ENCODE results near the gene FBF1. TPM values are rescaled to one million over a fixed set of nuclear protein-coding genes. Genes with fewer than 3 reads are reported as not detected.

Gene FBF1
- total RNA-seq, 4 donors from 2014 or later: 2.5 to 6.4 (median 5.8) TPM

DNA sequence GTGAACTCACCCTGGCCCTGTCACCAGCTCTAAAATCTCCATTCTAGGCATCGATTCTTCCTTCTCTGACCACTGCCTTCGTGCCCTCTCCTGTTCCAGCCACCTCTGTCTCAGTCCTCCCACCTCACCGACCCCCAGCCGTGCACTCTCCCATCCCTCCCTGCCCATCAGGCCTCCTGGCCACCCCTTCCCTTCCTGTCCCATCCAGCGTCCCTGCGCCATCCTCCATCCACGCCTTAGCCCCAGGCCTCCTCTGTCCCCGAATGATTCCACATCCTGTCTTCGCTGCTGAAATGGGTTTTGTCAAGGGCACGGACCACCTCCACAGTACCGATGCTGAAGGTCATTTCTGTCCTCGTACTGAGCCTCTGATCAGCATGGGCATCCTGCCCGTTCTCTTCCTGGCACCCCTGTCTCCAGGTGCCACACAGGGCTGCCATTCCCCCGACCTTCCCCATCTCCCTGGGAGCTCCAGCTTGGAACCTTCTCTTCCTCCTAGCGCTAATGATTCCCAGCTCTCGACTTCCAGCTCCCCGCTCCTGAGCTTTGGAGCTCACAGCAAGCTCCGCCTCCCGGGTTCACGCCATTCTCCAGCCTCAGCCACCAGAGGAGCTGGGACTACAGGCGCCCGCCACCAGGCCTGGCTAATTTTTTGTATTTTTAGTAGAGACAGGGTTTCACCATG lies 46.7 kb downstream of the FBF1 start:
- no peaks in the 10 kb centered on the region for H3K9me3 ChIP-seq
- H3K27me3 ChIP-seq: no peaks in the 10 kb centered on the region
- TF ChIP-seq POLR2A (IDR thresholded peaks at IDR 0.05): no peak
- TF ChIP-seq, protein P1, sequence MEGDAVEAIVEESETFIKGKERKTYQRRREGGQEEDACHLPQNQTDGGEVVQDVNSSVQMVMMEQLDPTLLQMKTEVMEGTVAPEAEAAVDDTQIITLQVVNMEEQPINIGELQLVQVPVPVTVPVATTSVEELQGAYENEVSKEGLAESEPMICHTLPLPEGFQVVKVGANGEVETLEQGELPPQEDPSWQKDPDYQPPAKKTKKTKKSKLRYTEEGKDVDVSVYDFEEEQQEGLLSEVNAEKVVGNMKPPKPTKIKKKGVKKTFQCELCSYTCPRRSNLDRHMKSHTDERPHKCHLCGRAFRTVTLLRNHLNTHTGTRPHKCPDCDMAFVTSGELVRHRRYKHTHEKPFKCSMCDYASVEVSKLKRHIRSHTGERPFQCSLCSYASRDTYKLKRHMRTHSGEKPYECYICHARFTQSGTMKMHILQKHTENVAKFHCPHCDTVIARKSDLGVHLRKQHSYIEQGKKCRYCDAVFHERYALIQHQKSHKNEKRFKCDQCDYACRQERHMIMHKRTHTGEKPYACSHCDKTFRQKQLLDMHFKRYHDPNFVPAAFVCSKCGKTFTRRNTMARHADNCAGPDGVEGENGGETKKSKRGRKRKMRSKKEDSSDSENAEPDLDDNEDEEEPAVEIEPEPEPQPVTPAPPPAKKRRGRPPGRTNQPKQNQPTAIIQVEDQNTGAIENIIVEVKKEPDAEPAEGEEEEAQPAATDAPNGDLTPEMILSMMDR (IDR thresholded peaks at IDR 0.05 in 4 of 5, conservative IDR thresholded peaks at IDR 0.05 in 1 of 5): no peak
- intact Hi-C loops (cut with DNase I; ENCODE audit: low total_unique reads) (no loop called here), in situ Hi-C loops (cut with MboI; ENCODE audit: low sequenced_read_pairs in 4 of 4) (loop anchor here in 1 of 4 donors (25.0 kb wide), 1 partner anchor 132 kb away; the partner anchor contains the start of gene GALK1)
- H3K4me3 ChIP-seq: no peak overlapping the region
- peak overlapping the region; percentile 80 to 96 (median 92) for H3K27ac ChIP-seq
- H3K4me1 ChIP-seq: peaks cover 16 to 28% of the 10 kb centered on the region in 2 donors
- ATAC-seq: no peak
- H3K36me3 ChIP-seq: peaks cover 0 to 24% of the 10 kb centered on the region in 2 donors
- DNase-seq: no peak

GRCh38 chr17:75893305-75894048 lies 47.4 kb downstream of the FBF1 start:
- in situ Hi-C loops (cut with MboI; ENCODE audit: low sequenced_read_pairs in 4 of 4): loop anchor here in 1 of 4 donors (25.0 kb wide), 1 partner anchor 131 kb away; the partner anchor contains the start of gene GALK1
- intact Hi-C loops (cut with DNase I; ENCODE audit: low total_unique reads): no loop called here
- Histone ChIP-seq H3K27ac (peak overlapping the region in 2 of 4 donors; percentile 96), H3K4me1 (peaks cover 16 to 28% of the 10 kb centered on the region in 2 donors), H3K27me3 (no peaks in the 10 kb centered on the region), H3K36me3 (peaks cover 0 to 17% of the 10 kb centered on the region in 2 donors), H3K4me3 (no peak overlapping the region), H3K9me3 (no peaks in the 10 kb centered on the region)
- TF ChIP-seq, protein P1 (IDR thresholded peaks at IDR 0.05 in 4 of 5, conservative IDR thresholded peaks at IDR 0.05 in 1 of 5): no peak
- no peak for TF ChIP-seq POLR2A (IDR thresholded peaks at IDR 0.05)
- no peak for ATAC-seq
- no peak for DNase-seq

DNA sequence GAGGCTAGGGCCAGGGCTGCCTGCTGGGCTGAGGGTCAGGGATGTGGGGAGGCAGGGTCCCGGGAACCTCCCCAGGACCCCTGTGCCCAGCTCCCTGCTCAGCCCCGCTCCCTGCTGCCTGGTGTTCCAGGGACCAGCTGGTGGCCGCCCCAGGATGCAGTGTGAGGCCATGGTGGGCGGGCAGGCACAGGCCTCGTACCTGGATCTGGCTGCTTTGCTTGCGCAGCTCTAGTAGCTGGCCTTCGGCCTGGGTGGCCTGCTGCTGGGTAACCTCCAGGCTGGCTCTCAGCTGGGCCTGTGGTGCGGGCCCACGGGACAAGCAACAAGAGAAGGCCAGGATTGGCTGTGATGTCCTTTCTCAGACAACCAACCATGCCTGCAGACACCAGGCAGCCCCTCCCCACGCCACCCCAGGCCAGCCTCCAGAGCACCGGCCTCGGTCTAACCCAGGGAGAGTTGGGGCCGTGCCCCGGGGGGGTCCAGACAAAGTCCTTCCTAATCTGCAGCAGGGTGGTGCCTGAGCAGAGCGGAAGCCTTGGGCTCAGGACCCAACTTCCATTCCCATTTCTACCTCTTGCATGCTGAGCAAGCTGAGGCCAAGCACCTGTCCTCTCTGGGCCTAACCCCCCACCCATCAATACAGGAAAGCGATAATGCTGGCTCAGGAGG lies 48.2 kb downstream of the FBF1 start:
- H3K27ac ChIP-seq: no peak overlapping the region
- intact Hi-C loops (cut with DNase I; ENCODE audit: low total_unique reads): no loop called here

More for the DNA sequence above, 48.2 kb downstream of the FBF1 start:
- H3K27me3 ChIP-seq: no peaks in the 10 kb centered on the region
- peaks cover 16 to 28% of the 10 kb centered on the region in 2 donors for H3K4me1 ChIP-seq
- H3K4me3 ChIP-seq: no peak overlapping the region
- in situ Hi-C loops (cut with MboI; ENCODE audit: low sequenced_read_pairs in 4 of 4): loop anchor here in 1 of 4 donors (25.0 kb wide), 1 partner anchor 130 kb away; the partner anchor contains the start of gene GALK1
- TF ChIP-seq, protein P1 (IDR thresholded peaks at IDR 0.05 in 4 of 5, conservative IDR thresholded peaks at IDR 0.05 in 1 of 5): no peak
- ATAC-seq (no peak), DNase-seq (no peak)
- H3K36me3 ChIP-seq: peaks cover 0 to 12% of the 10 kb centered on the region in 2 donors
- no peaks in the 10 kb centered on the region for H3K9me3 ChIP-seq
